Measurements from ENCODE around the gene MTHFS.

DNA sequence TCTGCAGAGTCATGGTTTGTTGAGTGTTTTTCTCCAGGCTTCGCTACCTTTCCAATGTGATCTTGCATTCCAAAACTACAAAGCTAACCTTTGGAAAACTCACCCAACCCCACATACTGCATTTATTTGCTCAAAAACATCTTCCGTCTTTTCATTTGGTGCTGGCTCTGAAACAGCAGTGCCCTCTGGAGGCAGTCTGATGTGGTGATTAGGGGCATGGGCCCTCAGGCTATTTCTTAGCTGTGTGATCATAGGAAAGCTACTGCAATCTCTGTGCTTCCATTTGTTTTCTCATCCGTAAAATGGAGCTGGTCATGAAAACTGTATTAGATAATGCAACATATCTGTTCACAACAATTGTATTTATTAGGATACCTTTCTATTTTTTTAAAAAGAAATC is 47.0 kb downstream of the MTHFS start:
- TF ChIP-seq, protein P1, sequence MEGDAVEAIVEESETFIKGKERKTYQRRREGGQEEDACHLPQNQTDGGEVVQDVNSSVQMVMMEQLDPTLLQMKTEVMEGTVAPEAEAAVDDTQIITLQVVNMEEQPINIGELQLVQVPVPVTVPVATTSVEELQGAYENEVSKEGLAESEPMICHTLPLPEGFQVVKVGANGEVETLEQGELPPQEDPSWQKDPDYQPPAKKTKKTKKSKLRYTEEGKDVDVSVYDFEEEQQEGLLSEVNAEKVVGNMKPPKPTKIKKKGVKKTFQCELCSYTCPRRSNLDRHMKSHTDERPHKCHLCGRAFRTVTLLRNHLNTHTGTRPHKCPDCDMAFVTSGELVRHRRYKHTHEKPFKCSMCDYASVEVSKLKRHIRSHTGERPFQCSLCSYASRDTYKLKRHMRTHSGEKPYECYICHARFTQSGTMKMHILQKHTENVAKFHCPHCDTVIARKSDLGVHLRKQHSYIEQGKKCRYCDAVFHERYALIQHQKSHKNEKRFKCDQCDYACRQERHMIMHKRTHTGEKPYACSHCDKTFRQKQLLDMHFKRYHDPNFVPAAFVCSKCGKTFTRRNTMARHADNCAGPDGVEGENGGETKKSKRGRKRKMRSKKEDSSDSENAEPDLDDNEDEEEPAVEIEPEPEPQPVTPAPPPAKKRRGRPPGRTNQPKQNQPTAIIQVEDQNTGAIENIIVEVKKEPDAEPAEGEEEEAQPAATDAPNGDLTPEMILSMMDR (IDR thresholded peaks at IDR 0.05), result peak in 10 of 12 donors; percentile 8 to 44 (median 36)
- TF ChIP-seq POLR2A (IDR thresholded peaks at IDR 0.05), result no peak
